ENCODE measurements around the gene DNAJB4. TPM values are rescaled to one million over a fixed set of nuclear protein-coding genes. Genes with fewer than 3 reads are reported as not detected.

DNAJB4 gene
- total and polyA plus RNA-seq, 2 experiments from 2014 or later: 12.4 to 12.9 TPM

DNA sequence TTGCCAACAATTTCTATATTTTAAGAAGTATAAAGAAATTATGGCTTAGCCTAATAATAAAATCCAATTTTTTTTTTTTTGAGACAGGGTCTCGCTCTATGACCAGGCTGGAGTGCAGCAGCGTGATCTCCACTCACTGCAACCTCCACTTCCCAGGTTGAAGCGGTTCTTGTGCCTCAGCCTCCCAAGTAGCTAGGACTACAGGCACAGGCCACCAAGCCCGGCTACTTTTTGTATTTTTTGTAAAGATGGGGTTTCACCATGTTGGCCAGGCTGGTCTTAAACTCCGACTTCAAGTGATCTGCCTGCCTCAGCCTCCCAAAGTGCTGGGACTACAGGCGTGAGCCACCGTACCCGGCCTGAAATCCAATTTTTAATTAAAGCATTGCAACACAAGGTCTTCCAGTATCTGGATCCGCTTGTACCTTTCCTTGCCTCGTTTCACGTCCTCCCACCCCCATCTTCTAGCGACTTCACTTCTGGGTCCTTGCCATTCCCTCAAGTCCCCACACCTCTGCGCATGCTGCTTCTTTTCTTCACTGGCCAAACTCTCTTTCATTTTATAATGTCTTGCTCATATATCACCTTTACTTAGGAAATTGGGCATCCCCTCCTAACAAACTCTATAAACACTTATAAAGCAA is 28.2 kb upstream of the DNAJB4 start:
- no peaks in the 10 kb centered on the region for H3K9me3 Mint-ChIP-seq
- peak overlapping the region; percentile 88 for H3K27ac Mint-ChIP-seq
- H3K27ac ChIP-seq (ENCODE audit: low read depth): no peak overlapping the region
- TF ChIP-seq CREB1 (CRISPR knock-in tag; IDR thresholded peaks at IDR 0.05; ENCODE audit: low read depth): no peak
- TF ChIP-seq NANOG (IDR thresholded peaks at IDR 0.05; ENCODE audit: borderline replicate concordance): no peak
- no peak for TF ChIP-seq EZH2phosphoT487 (IDR thresholded peaks at IDR 0.05; ENCODE audit: unreplicated experiment)
- no peak for TF ChIP-seq REST (IDR thresholded peaks at IDR 0.05; ENCODE audit: unreplicated experiment)
- TF ChIP-seq, protein P1, sequence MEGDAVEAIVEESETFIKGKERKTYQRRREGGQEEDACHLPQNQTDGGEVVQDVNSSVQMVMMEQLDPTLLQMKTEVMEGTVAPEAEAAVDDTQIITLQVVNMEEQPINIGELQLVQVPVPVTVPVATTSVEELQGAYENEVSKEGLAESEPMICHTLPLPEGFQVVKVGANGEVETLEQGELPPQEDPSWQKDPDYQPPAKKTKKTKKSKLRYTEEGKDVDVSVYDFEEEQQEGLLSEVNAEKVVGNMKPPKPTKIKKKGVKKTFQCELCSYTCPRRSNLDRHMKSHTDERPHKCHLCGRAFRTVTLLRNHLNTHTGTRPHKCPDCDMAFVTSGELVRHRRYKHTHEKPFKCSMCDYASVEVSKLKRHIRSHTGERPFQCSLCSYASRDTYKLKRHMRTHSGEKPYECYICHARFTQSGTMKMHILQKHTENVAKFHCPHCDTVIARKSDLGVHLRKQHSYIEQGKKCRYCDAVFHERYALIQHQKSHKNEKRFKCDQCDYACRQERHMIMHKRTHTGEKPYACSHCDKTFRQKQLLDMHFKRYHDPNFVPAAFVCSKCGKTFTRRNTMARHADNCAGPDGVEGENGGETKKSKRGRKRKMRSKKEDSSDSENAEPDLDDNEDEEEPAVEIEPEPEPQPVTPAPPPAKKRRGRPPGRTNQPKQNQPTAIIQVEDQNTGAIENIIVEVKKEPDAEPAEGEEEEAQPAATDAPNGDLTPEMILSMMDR (conservative IDR thresholded peaks at IDR 0.05; ENCODE audit: low read depth in 2 of 2): no peak
- TF ChIP-seq JUNB (IDR thresholded peaks at IDR 0.05; ENCODE audit: unreplicated experiment): no peak
- TF ChIP-seq POLR2AphosphoS5 (IDR thresholded peaks at IDR 0.05; ENCODE audit: low read depth): no peak
- no peak for TF ChIP-seq ZNF331 (CRISPR knock-in tag; IDR thresholded peaks at IDR 0.05; ENCODE audit: low read depth)
- no peak for TF ChIP-seq ZNF114 (CRISPR knock-in tag; IDR thresholded peaks at IDR 0.05)
- TF ChIP-seq STAT1 (IDR thresholded peaks at IDR 0.05; ENCODE audit: unreplicated experiment): no peak
- TF ChIP-seq EZH2 (IDR thresholded peaks at IDR 0.05; ENCODE audit: low read depth, unreplicated experiment): no peak
- H4K20me1 ChIP-seq (replicated peaks; ENCODE audit: insufficient read depth): peaks cover 40% of the 10 kb centered on the region
- H3K9me2 ChIP-seq (ENCODE audit: insufficient read depth): no peaks in the 10 kb centered on the region
- no peak overlapping the region for H2AFZ ChIP-seq
- peaks cover 39% of the 10 kb centered on the region for H3K4me1 Mint-ChIP-seq
- no peak for DNase-seq (ENCODE audit: low spot score)
- no peak for ATAC-seq
- peak overlapping the region; percentile 81 for H3K4me3 ChIP-seq
- peaks cover 31% of the 10 kb centered on the region for H3K36me3 Mint-ChIP-seq (ENCODE audit: low read depth)
- H3K27me3 Mint-ChIP-seq (ENCODE audit: insufficient read depth, low read depth, poor library complexity): peaks cover 15% of the 10 kb centered on the region
- H3K27me3 ChIP-seq (ENCODE audit: insufficient read depth): no peaks in the 10 kb centered on the region
- peaks cover 94% of the 10 kb centered on the region for H3K79me2 ChIP-seq (replicated peaks; ENCODE audit: insufficient read depth)
- peak overlapping the region; percentile 73 for H3K4me2 ChIP-seq
- H3K4me3 Mint-ChIP-seq: no peak overlapping the region; the same call in 2 of the 3 replicates
- no peaks in the 10 kb centered on the region; the same call in 1 of the 2 replicates for H3K36me3 ChIP-seq (ENCODE audit: insufficient read depth)
- H3F3A ChIP-seq (replicated peaks; ENCODE audit: low read depth): no peaks in the 10 kb centered on the region
- peaks cover 58% of the 10 kb centered on the region for H3K4me1 ChIP-seq (ENCODE audit: insufficient read depth)

GRCh38 chr1:77977989-77978292 is 26.8 kb upstream of the DNAJB4 start:
- peaks cover 39% of the 10 kb centered on the region for H3K4me1 Mint-ChIP-seq
- no peaks in the 10 kb centered on the region for H3K9me3 Mint-ChIP-seq
- no peak for TF ChIP-seq ZNF331 (CRISPR knock-in tag; IDR thresholded peaks at IDR 0.05; ENCODE audit: low read depth)

More at GRCh38 chr1:77977989-77978292, 26.8 kb upstream of the DNAJB4 start:
- H2AFZ ChIP-seq: no peak overlapping the region
- peaks cover 22% of the 10 kb centered on the region for H3K36me3 Mint-ChIP-seq (ENCODE audit: low read depth)
- no peaks in the 10 kb centered on the region for H3F3A ChIP-seq (replicated peaks; ENCODE audit: low read depth)
- peaks cover 12% of the 10 kb centered on the region for H3K27me3 Mint-ChIP-seq (ENCODE audit: insufficient read depth, low read depth, poor library complexity)
- no peaks in the 10 kb centered on the region for H3K9me2 ChIP-seq (ENCODE audit: insufficient read depth)
- H3K4me3 ChIP-seq: peak overlapping the region; percentile 81
- peak overlapping the region; percentile 73 for H3K4me2 ChIP-seq
- H3K36me3 ChIP-seq (ENCODE audit: insufficient read depth): no peaks in the 10 kb centered on the region; the same call in 1 of the 2 replicates
- H3K4me3 Mint-ChIP-seq: no peak overlapping the region
- no peak overlapping the region for H3K27ac Mint-ChIP-seq
- ATAC-seq (no peak), DNase-seq (ENCODE audit: low spot score) (no peak)
- H3K27me3 ChIP-seq (ENCODE audit: insufficient read depth): no peaks in the 10 kb centered on the region
- peaks cover 37% of the 10 kb centered on the region for H4K20me1 ChIP-seq (replicated peaks; ENCODE audit: insufficient read depth)
- peaks cover 50% of the 10 kb centered on the region for H3K4me1 ChIP-seq (ENCODE audit: insufficient read depth)
- peaks cover 91% of the 10 kb centered on the region for H3K79me2 ChIP-seq (replicated peaks; ENCODE audit: insufficient read depth)
- H3K27ac ChIP-seq (ENCODE audit: low read depth): no peak overlapping the region

Data from GM23338 (cell line).